Kidney (tissue), 14 donors: ENCODE results near the gene DNASE1L3. TPM values are rescaled to one million over a fixed set of nuclear protein-coding genes. Genes with fewer than 3 reads are reported as not detected.

Source experiments
- DNase-seq, 5 donors: peaks; one replicate each; pipeline ENCODE4 v3.0.0-alpha.2; 2013 to 2020
- FAIRE-seq: peaks from 2 replicates; lab custom pipeline; 2012; peaks lifted over from hg19 to GRCh38; lab: Jason Lieb, UNC
- H3K27ac ChIP-seq, 2 donors: one replicate each; pipeline ENCODE4 v1.7.0; 2013; ENCODE audit warnings: low read depth in 2 of 2, low read length in 2 of 2, inconsistent platforms in 1 of 2
- H3K27me3 ChIP-seq: one replicate; pipeline ENCODE4 v1.7.1; 2013; ENCODE audit warnings: low read length, inconsistent platforms; ENCODE audit not compliant: control insufficient read depth, insufficient read depth
- H3K36me3 ChIP-seq, 3 donors: one replicate each; pipeline versions ENCODE4 v1.7.0 to v1.7.1; 2013; ENCODE audit warnings: low read length in 3 of 3, control low read depth in 1 of 3, inconsistent platforms in 1 of 3; ENCODE audit not compliant: insufficient read depth in 3 of 3, control insufficient read depth in 2 of 3
- H3K4me1 ChIP-seq, 3 donors: one replicate each; pipeline versions ENCODE4 v1.7.0 to v1.7.1; 2013; ENCODE audit warnings: low read length in 3 of 3, inconsistent platforms in 1 of 3, low read depth in 1 of 3; ENCODE audit not compliant: control insufficient read depth in 2 of 3, insufficient read depth in 2 of 3
- H3K4me3 ChIP-seq, 3 donors: one replicate each; pipeline versions ENCODE4 v1.7.0 to v1.8.1; 2013; ENCODE audit warnings: low read length in 3 of 3, control low read depth in 1 of 3, inconsistent platforms in 1 of 3
- H3K9ac ChIP-seq, 3 donors: one replicate each; pipeline versions ENCODE4 v1.7.0 to v1.7.1; 2013; ENCODE audit warnings: low read length in 3 of 3, control low read depth in 1 of 3, inconsistent platforms in 1 of 3
- H3K9me3 ChIP-seq, 3 donors: one replicate each; pipeline versions ENCODE4 v1.7.0 to v1.7.1; 2013; ENCODE audit warnings: low read length in 3 of 3, control low read depth in 1 of 3, inconsistent platforms in 1 of 3; ENCODE audit not compliant: control insufficient read depth in 2 of 3, insufficient read depth in 1 of 3
- CTCF ChIP-seq: IDR thresholded peaks from 3 replicates; pipeline ENCODE4 v1.5.1; 2012; ENCODE audit warnings: mild to moderate bottlenecking, moderate library complexity, borderline replicate concordance; ENCODE audit not compliant: insufficient read depth; ENCODE audit errors: extremely low read depth
- intact Hi-C: fragments of 100-400 bp; cut with DNase I; formaldehyde crosslinking; loops from one replicate; pipeline ENCODE4 v1.11.1; 2022
- polyA plus RNA-seq: library from polyadenylated mRNA; stranded (reverse); fragments of 350-450 nt; fragmentation: Illumina TruSeq; extraction: RNeasy Lipid Tissue Mini Kit (QIAGEN cat#74804); gene quantifications from one replicate; pipeline ENCODE4 v1.2.3, GENCODE V29; 2014; ENCODE audit warnings: low read depth, low replicate concordance; ENCODE audit not compliant: insufficient read depth
- total RNA-seq: library from RNA; stranded (reverse); fragmentation: NEBNext Ultra II Directional; extraction: Animal tissue kit (Norgen Biotek cat#: 25700); gene quantifications from one replicate; pipeline ENCODE4 v1.2.1, GENCODE V29; 2021
- donor health status: control.
- donor health status: control.
- donor health status: control.
- donor health status: control.
- donor health status: control.
- donor health status: DM: yes; HTN: yes; CAD: no.
- donor health status: Normal renal cell carcinoma (clear cell type).

DNASE1L3 gene
- total and polyA plus RNA-seq, 2 donors from 2014 or later, result 24.9 to 27.5 TPM

- Histone ChIP-seq H3K27ac (no peak overlapping the region), H3K4me1 (peaks cover 0 to 3% (median 0%) of the 10 kb centered on the region in 3 donors), H3K9ac (no peak overlapping the region), H3K9me3 (no peaks in the 10 kb centered on the region), H3K36me3 (peaks cover 3 to 81% (median 51%) of the 10 kb centered on the region in 3 donors), H3K4me3 (no peak overlapping the region), H3K27me3 (no peaks in the 10 kb centered on the region)
- DNase-seq (no peak), FAIRE-seq (no peak)
- intact Hi-C loops, result no loop called here
- TF ChIP-seq CTCF, result no peak
Measured at GRCh38 chr3:58153371-58153770, 57.4 kb downstream of the DNASE1L3 start.

- intact Hi-C loops, result no loop called here
- Histone ChIP-seq H3K4me1 (no peaks in the 10 kb centered on the region), H3K27me3 (no peaks in the 10 kb centered on the region), H3K9ac (no peak overlapping the region), H3K36me3 (peaks cover 3 to 80% (median 55%) of the 10 kb centered on the region in 3 donors), H3K4me3 (no peak overlapping the region), H3K27ac (no peak overlapping the region), H3K9me3 (no peaks in the 10 kb centered on the region)
- FAIRE-seq (no peak), DNase-seq (no peak)
- TF ChIP-seq CTCF, result no peak
Measured at GRCh38 chr3:58152225-58153015, 58.4 kb downstream of the DNASE1L3 start.

- Histone ChIP-seq H3K4me3 (no peak overlapping the region), H3K36me3 (peaks cover 9 to 82% (median 60%) of the 10 kb centered on the region in 3 donors), H3K4me1 (no peaks in the 10 kb centered on the region), H3K27me3 (no peaks in the 10 kb centered on the region), H3K9ac (no peak overlapping the region), H3K27ac (no peak overlapping the region), H3K9me3 (no peaks in the 10 kb centered on the region)
- intact Hi-C loops, result no loop called here
- FAIRE-seq (no peak), DNase-seq (no peak)
- no peak for TF ChIP-seq CTCF
Measured at GRCh38 chr3:58151637-58152036, 59.1 kb downstream of the DNASE1L3 start.
